ENCODE data around the gene AP1S3. TPM values are rescaled to one million over a fixed set of nuclear protein-coding genes. Genes with fewer than 3 reads are reported as not detected.

The AP1S3 gene
- total and polyA plus RNA-seq, 5 experiments from 2014 or later: 1.3 to 2.5 (median 1.7) TPM

- H3K4me3 Mint-ChIP-seq: no peak overlapping the region
- H3K27ac Mint-ChIP-seq: no peak overlapping the region
- no peaks in the 10 kb centered on the region for H3K27me3 Mint-ChIP-seq
- peaks cover 1 to 21% (median 7%) of the 10 kb centered on the region in 9 donors for H3K9me3 Mint-ChIP-seq
- ATAC-seq: no peak
- no peak for DNase-seq
- POLR2A ChIA-PET: no interaction called here
- peaks cover 0 to 8% (median 5%) of the 10 kb centered on the region in 4 donors for H3K4me1 Mint-ChIP-seq
- H3K36me3 Mint-ChIP-seq: peaks cover 10 to 21% (median 21%) of the 10 kb centered on the region in 3 donors
These were observed 9.1 kb upstream of the AP1S3 start for GRCh38 chr2:223846515-223846914.

- Mint-ChIP-seq H3K9me3 (no peaks in the 10 kb centered on the region), H3K36me3 (no peaks in the 10 kb centered on the region), H3K27me3 (peaks cover 0 to 2% (median 0%) of the 10 kb centered on the region in 5 donors), H3K27ac (peak overlapping the region in 2 of 10 donors; percentile 15 to 18), H3K4me3 (no peak overlapping the region), H3K4me1 (peaks cover 4 to 6% (median 4%) of the 10 kb centered on the region in 4 donors)
- ATAC-seq (no peak), DNase-seq (no peak)
- POLR2A ChIA-PET: no interaction called here
These were observed 4.2 kb upstream of the AP1S3 start for GRCh38 chr2:223841436-223842190.

GRCh38 chr2:223835701-223836532 is 1.5 kb downstream of the AP1S3 start:
- H3K27me3 Mint-ChIP-seq: peaks cover 0 to 11% (median 10%) of the 10 kb centered on the region in 5 donors
- H3K36me3 Mint-ChIP-seq: no peaks in the 10 kb centered on the region
- H3K27ac Mint-ChIP-seq: peak overlapping the region in 4 of 10 donors; percentile 40 to 76 (median 64)
- H3K4me1 Mint-ChIP-seq: peaks cover 4 to 18% (median 13%) of the 10 kb centered on the region in 4 donors
- no peaks in the 10 kb centered on the region for H3K9me3 Mint-ChIP-seq
- POLR2A ChIA-PET: interaction anchor here (1.1 kb wide), 1 partner anchor 121 kb away, joined by 3 read pairs; the partner anchor contains the start of gene MRPL44
- DNase-seq (peak in 2 of 10 donors; percentile 7 to 67), ATAC-seq (no peak)
- H3K4me3 Mint-ChIP-seq: peak overlapping the region; percentile 78 to 97 (median 94)

DNA sequence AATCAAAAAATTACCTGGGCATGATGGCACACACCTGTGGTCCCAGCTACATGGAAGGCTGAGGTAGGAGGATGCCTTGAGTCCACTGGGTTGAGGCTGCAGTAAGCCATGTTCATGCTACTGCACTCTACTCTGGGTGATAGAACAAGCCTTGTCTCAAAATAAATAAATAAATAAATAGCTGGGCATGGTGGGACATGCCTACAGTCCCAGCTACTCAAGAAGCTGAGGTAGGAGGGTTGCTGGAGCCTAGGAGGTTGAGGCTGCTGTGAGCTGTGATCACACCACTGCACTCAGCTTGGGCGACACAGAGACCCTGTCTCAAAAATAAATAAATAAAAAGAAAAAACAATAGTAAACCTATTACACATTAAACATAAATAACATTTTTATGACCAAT is 3.0 kb downstream of the AP1S3 start:
- H3K9me3 Mint-ChIP-seq: no peaks in the 10 kb centered on the region
- POLR2A ChIA-PET: no interaction called here
- H3K27ac Mint-ChIP-seq: no peak overlapping the region
- no peaks in the 10 kb centered on the region for H3K36me3 Mint-ChIP-seq
- peaks cover 0 to 11% (median 10%) of the 10 kb centered on the region in 5 donors for H3K27me3 Mint-ChIP-seq
- DNase-seq (no peak), ATAC-seq (no peak)
- H3K4me1 Mint-ChIP-seq: peaks cover 4 to 18% (median 13%) of the 10 kb centered on the region in 4 donors
- no peak overlapping the region for H3K4me3 Mint-ChIP-seq

GRCh38 chr2:223832241-223832903 is 5.0 kb downstream of the AP1S3 start:
- H3K27me3 Mint-ChIP-seq: peaks cover 0 to 11% (median 10%) of the 10 kb centered on the region in 5 donors
- H3K4me3 Mint-ChIP-seq: no peak overlapping the region
- peaks cover 4 to 18% (median 12%) of the 10 kb centered on the region in 4 donors for H3K4me1 Mint-ChIP-seq
- no peaks in the 10 kb centered on the region for H3K36me3 Mint-ChIP-seq
- DNase-seq: no peak
- no peak overlapping the region for H3K27ac Mint-ChIP-seq
- no peaks in the 10 kb centered on the region for H3K9me3 Mint-ChIP-seq
- no peak for ATAC-seq
- POLR2A ChIA-PET: no interaction called here

GRCh38 chr2:223829128-223829527 is 8.3 kb downstream of the AP1S3 start:
- peaks cover 0 to 5% (median 2%) of the 10 kb centered on the region in 5 donors for H3K27me3 Mint-ChIP-seq
- H3K9me3 Mint-ChIP-seq: no peaks in the 10 kb centered on the region
- ATAC-seq (no peak), DNase-seq (no peak)
- H3K4me3 Mint-ChIP-seq: no peak overlapping the region
- peaks cover 0 to 2% (median 0%) of the 10 kb centered on the region in 4 donors for H3K4me1 Mint-ChIP-seq
- POLR2A ChIA-PET: no interaction called here
- H3K27ac Mint-ChIP-seq: no peak overlapping the region
- peaks cover 0 to 2% (median 0%) of the 10 kb centered on the region in 3 donors for H3K36me3 Mint-ChIP-seq

DNA sequence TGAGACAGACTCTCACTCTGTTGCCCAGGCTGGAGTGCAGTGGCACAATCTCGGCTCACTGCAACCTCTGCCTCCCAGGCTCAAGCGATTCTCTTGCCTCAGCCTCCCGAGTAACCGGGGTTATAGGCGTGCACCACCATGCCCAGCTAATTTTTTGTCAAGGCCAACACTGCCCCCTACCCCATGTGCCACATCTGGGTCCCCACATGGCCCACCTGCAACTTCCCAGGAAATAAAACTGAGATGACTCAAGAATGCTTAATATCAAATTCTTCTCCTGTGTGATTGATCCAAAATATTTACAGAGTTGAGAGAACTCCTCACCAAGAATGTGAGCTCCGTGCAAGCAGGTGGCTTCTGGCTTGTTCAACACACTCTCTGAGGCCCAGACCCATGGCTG is 9.1 kb downstream of the AP1S3 start:
- H3K27ac Mint-ChIP-seq: no peak overlapping the region
- H3K9me3 Mint-ChIP-seq: no peaks in the 10 kb centered on the region
- H3K4me1 Mint-ChIP-seq: peaks cover 0 to 2% (median 0%) of the 10 kb centered on the region in 4 donors
- no peak for ATAC-seq
- H3K4me3 Mint-ChIP-seq: no peak overlapping the region
- H3K36me3 Mint-ChIP-seq: peaks cover 0 to 2% (median 0%) of the 10 kb centered on the region in 3 donors
- DNase-seq: no peak
- POLR2A ChIA-PET: no interaction called here
- peaks cover 0 to 2% (median under 1%) of the 10 kb centered on the region in 5 donors for H3K27me3 Mint-ChIP-seq

DNA sequence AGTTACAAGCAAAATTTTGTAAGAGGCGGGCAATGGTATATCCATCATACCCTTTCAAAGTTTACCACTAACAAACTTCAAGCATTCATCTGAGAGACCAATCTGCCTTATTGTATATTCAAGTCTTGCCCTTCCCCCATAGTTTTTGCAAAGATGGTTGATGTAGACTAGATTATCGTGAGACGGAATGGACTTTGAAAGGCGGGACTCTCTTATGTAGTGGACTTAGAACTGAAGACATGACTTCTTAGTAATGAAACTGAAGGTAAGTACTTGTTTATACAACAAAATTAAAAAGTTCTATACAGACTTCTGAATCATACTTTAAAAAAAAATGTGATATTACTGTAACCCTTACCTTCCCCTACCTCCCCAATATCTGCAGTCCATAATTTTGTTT is 10.4 kb downstream of the AP1S3 start:
- no peak overlapping the region for H3K27ac Mint-ChIP-seq
- peaks cover 0 to 4% (median under 1%) of the 10 kb centered on the region in 4 donors for H3K4me1 Mint-ChIP-seq
- DNase-seq: no peak
- POLR2A ChIA-PET: no interaction called here
- no peak overlapping the region for H3K4me3 Mint-ChIP-seq
- no peak for ATAC-seq
- no peaks in the 10 kb centered on the region for H3K27me3 Mint-ChIP-seq
- peaks cover 0 to 2% (median 0%) of the 10 kb centered on the region in 3 donors for H3K36me3 Mint-ChIP-seq
- no peaks in the 10 kb centered on the region for H3K9me3 Mint-ChIP-seq

GRCh38 chr2:223824301-223824700 is 13.1 kb downstream of the AP1S3 start:
- no peak for DNase-seq
- no peaks in the 10 kb centered on the region for H3K9me3 Mint-ChIP-seq
- no peak overlapping the region for H3K27ac Mint-ChIP-seq
- no peak for ATAC-seq
- POLR2A ChIA-PET: no interaction called here
- H3K4me1 Mint-ChIP-seq: peaks cover 0 to 4% (median under 1%) of the 10 kb centered on the region in 4 donors
- peaks cover 0 to 2% (median 0%) of the 10 kb centered on the region in 3 donors for H3K36me3 Mint-ChIP-seq
- H3K4me3 Mint-ChIP-seq: no peak overlapping the region
- no peaks in the 10 kb centered on the region for H3K27me3 Mint-ChIP-seq

DNA sequence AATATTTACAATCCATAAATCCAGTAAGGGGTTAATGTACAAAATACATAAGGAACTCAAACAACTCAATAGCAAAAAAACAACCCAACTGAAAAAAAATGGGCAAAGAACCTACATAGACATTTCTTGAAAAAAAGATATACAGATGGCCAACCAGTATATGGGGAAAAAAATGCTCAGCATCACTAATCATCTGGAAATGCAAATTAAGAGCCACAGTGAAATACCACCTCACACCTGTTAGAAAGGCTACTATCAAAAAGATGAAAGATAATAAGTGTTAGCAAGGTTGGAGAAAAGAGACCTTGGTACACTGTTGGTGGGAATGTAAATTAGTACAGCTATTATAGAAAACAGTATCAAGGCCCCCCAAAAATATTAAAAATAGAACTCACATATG is 14.6 kb downstream of the AP1S3 start:
- ATAC-seq: no peak
- no peaks in the 10 kb centered on the region for H3K9me3 Mint-ChIP-seq
- peaks cover 0 to 4% (median under 1%) of the 10 kb centered on the region in 4 donors for H3K4me1 Mint-ChIP-seq
- no peaks in the 10 kb centered on the region for H3K27me3 Mint-ChIP-seq
- no peak overlapping the region for H3K4me3 Mint-ChIP-seq
- DNase-seq: no peak
- peaks cover 0 to 2% (median 0%) of the 10 kb centered on the region in 3 donors for H3K36me3 Mint-ChIP-seq
- H3K27ac Mint-ChIP-seq: no peak overlapping the region
- POLR2A ChIA-PET: no interaction called here

GRCh38 chr2:223820549-223820948 is 16.8 kb downstream of the AP1S3 start:
- Mint-ChIP-seq H3K36me3 (peaks cover 0 to 2% (median 0%) of the 10 kb centered on the region in 3 donors), H3K4me1 (peaks cover 0 to 4% (median under 1%) of the 10 kb centered on the region in 4 donors), H3K9me3 (no peaks in the 10 kb centered on the region), H3K27me3 (peaks cover 0 to under 1% (median 0%) of the 10 kb centered on the region in 5 donors), H3K4me3 (no peak overlapping the region), H3K27ac (no peak overlapping the region)
- DNase-seq (no peak), ATAC-seq (no peak)
- POLR2A ChIA-PET: no interaction called here

- H3K4me3 Mint-ChIP-seq: no peak overlapping the region
- POLR2A ChIA-PET: no interaction called here
- ATAC-seq (no peak), DNase-seq (no peak)
- no peak overlapping the region for H3K27ac Mint-ChIP-seq
- peaks cover 0 to 4% (median 0%) of the 10 kb centered on the region in 4 donors for H3K4me1 Mint-ChIP-seq
- peaks cover 0 to 1% (median 0%) of the 10 kb centered on the region in 5 donors for H3K27me3 Mint-ChIP-seq
- H3K9me3 Mint-ChIP-seq: no peaks in the 10 kb centered on the region
- no peaks in the 10 kb centered on the region for H3K36me3 Mint-ChIP-seq
These were observed 17.5 kb downstream of the AP1S3 start for GRCh38 chr2:223819891-223820290.

Measured in naive thymus-derived CD8-positive, alpha-beta T cell (primary cell).